Measurements from ENCODE around the gene EML6.

- TF ChIP-seq ZBTB46 (CRISPR knock-in tag; IDR thresholded peaks at IDR 0.05; ENCODE audit: borderline replicate concordance) (no peak), POLR2A (IDR thresholded peaks at IDR 0.05; ENCODE audit: insufficient read depth in 1 of 2, low read depth in 2 of 2, low read length in 2 of 2) (no peak), PBX2 (CRISPR knock-in tag; IDR thresholded peaks at IDR 0.05) (no peak), ZFX (CRISPR knock-in tag; IDR thresholded peaks at IDR 0.05; ENCODE audit: low read depth) (no peak), TCF7L2 (IDR thresholded peaks at IDR 0.05; ENCODE audit: low read depth, low read length) (no peak), SMAD3 (CRISPR knock-in tag; IDR thresholded peaks at IDR 0.05) (no peak), KLF16 (CRISPR knock-in tag; IDR thresholded peaks at IDR 0.05) (no peak), USF2 (IDR thresholded peaks at IDR 0.05; ENCODE audit: low read depth, low read length) (no peak), USF2 (CRISPR knock-in tag; IDR thresholded peaks at IDR 0.05; ENCODE audit: borderline replicate concordance) (no peak), HOXA9 (CRISPR knock-in tag; IDR thresholded peaks at IDR 0.05; ENCODE audit: borderline replicate concordance) (no peak)
Measured at GRCh38 chr2:54962935-54963440, 239.5 kb downstream of the EML6 start.
